GM12878 (cell line): Measurements from ENCODE around the gene TBC1D8. TPM values are rescaled to one million over a fixed set of nuclear protein-coding genes. Genes with fewer than 3 reads are reported as not detected.

ENCODE experiments used
- ATAC-seq: fragments of 200-7000 bp; cut with Tn5 transposase; 3 replicates; pipeline ENCODE4 v1.9.1; 2020; ENCODE audit warnings: mild to moderate bottlenecking, moderate library complexity
- BruUV-seq: library from RNA; stranded (reverse); fragments of 400-500 nt; replicated peaks from 2 replicates; lab custom pipeline; 2021; lab: Mats Ljungman, UMichigan
- CTCF ChIA-PET: fragments of 300-600 bp; sonication (Branson Sonifier 250); formaldehyde crosslinking; extraction: SDS; loops from one replicate; lab custom pipeline; 2021; ENCODE audit warnings: inconsistent platforms; lab: Yijun Ruan, JAX
- POLR2A ChIA-PET: fragments of 350-600 bp; formaldehyde crosslinking; extraction: SDS; loops from one replicate; lab custom pipeline; 2021; ENCODE audit warnings: inconsistent platforms; lab: Charles Lee
- RAD21 ChIA-PET: fragments of 300-600 bp; sonication (Branson Sonifier 250); formaldehyde crosslinking; loops from one replicate; lab custom pipeline; 2023; ENCODE audit warnings: antibody characterized with exemption; ENCODE audit not compliant: unreplicated experiment; lab: Charles Lee
- SMC1A ChIA-PET: fragments of 300-600 bp; sonication (Branson Sonifier 250); formaldehyde crosslinking; loops from one replicate; lab custom pipeline; 2023; ENCODE audit not compliant: unreplicated experiment, uncharacterized antibody; lab: Charles Lee
- DNase-seq: peaks from one replicate; pipeline ENCODE4 v3.0.0-alpha.2; 2011; ENCODE audit warnings: low read depth, low spot score
- FAIRE-seq: peaks from 3 replicates; lab custom pipeline; 2011; peaks lifted over from hg19 to GRCh38; lab: Jason Lieb, UNC
- H2AFZ ChIP-seq: 2 replicates; pipeline ENCODE4 v1.6.0; 2011; ENCODE audit warnings: low read depth, low read length, control low read depth; ENCODE audit not compliant: control insufficient read depth
- H3K27ac ChIP-seq: 2 replicates; pipeline ENCODE4 v1.5.1; 2011; ENCODE audit warnings: control low read depth; ENCODE audit not compliant: control insufficient read depth, insufficient read depth
- H3K27me3 ChIP-seq, 2 experiments: replicated peaks in 1 of 2; 2 replicates each; pipeline versions ENCODE4 v1.6.0 to v1.6.1; 2011; ENCODE audit warnings: low read length in 1 of 2; ENCODE audit not compliant: control insufficient read depth in 2 of 2, insufficient read depth in 2 of 2
- H3K36me3 ChIP-seq, 2 experiments: 2 replicates each; pipeline ENCODE4 v1.5.1; 2011; ENCODE audit warnings: low read length in 1 of 2; ENCODE audit not compliant: control insufficient read depth in 2 of 2, insufficient read depth in 2 of 2
- H3K4me1 ChIP-seq: 2 replicates; pipeline ENCODE4 v1.6.1; 2011; ENCODE audit warnings: mild to moderate bottlenecking, low read length, moderate library complexity, mixed read lengths; ENCODE audit not compliant: control insufficient read depth, insufficient read depth
- H3K4me2 ChIP-seq: 2 replicates; pipeline ENCODE4 v1.6.0; 2011; ENCODE audit warnings: control low read depth; ENCODE audit not compliant: control insufficient read depth, insufficient read depth
- H3K4me3 ChIP-seq: fragments of 200-600 bp; sonication (generic); 2 replicates; pipeline ENCODE4 v1.5.1; 2016
- H3K79me2 ChIP-seq: 2 replicates; pipeline ENCODE4 v1.6.0; 2011; ENCODE audit warnings: low read length; ENCODE audit not compliant: control insufficient read depth, insufficient read depth
- H3K9ac ChIP-seq: 2 replicates; pipeline ENCODE4 v1.8.0; 2011; ENCODE audit warnings: low read length, control low read depth, mixed read lengths; ENCODE audit not compliant: control insufficient read depth, insufficient read depth
- H3K9me3 ChIP-seq: replicated peaks from 3 replicates; pipeline ENCODE4 v1.5.1; 2011; ENCODE audit warnings: mild to moderate bottlenecking, low read length; ENCODE audit not compliant: control insufficient read depth, insufficient read depth
- H4K20me1 ChIP-seq: 2 replicates; pipeline ENCODE4 v1.6.0; 2011; ENCODE audit not compliant: control insufficient read depth, insufficient read depth
- ASH2L ChIP-seq: fragments of 300-600, 200-600 bp; sonication (generic); IDR thresholded peaks from 2 replicates; pipeline ENCODE4 v1.6.1; 2017; ENCODE audit warnings: low read depth, mild to moderate bottlenecking, borderline replicate concordance
- BMI1 ChIP-seq: fragments of 450-650 bp; IDR thresholded peaks from 2 replicates; pipeline ENCODE4 v1.6.1; 2016; ENCODE audit warnings: mild to moderate bottlenecking, moderate library complexity, borderline replicate concordance
- E4F1 ChIP-seq: fragments of 450-650 bp; IDR thresholded peaks from 2 replicates; pipeline ENCODE4 v1.6.1; 2018; ENCODE audit warnings: borderline replicate concordance, mild to moderate bottlenecking; ENCODE audit not compliant: partially characterized antibody
- ETV6 ChIP-seq, 2 experiments: fragments of 450-650 bp in 1 of 2; IDR thresholded peaks in 1 of 2; conservative IDR thresholded peaks in 1 of 2; 2 replicates each; pipeline ENCODE4 v1.6.1; 2014; ENCODE audit warnings: antibody characterized with exemption in 1 of 2, borderline replicate concordance in 1 of 2, low read depth in 1 of 2, mild to moderate bottlenecking in 1 of 2, moderate library complexity in 1 of 2
- EZH2 ChIP-seq: IDR thresholded peaks from 2 replicates; pipeline ENCODE4 v1.6.1; 2012; ENCODE audit warnings: low read depth, mild to moderate bottlenecking, control low read depth, inconsistent platforms, low read length, borderline replicate concordance; ENCODE audit not compliant: control insufficient read depth
- GATAD2B ChIP-seq: fragments of 450-650 bp; conservative IDR thresholded peaks from 2 replicates; pipeline ENCODE4 v1.6.1; 2017; ENCODE audit warnings: low read depth, mild to moderate bottlenecking, moderate library complexity
- JUNB ChIP-seq: IDR thresholded peaks from 2 replicates; pipeline ENCODE4 v1.6.1; 2016; ENCODE audit warnings: antibody characterized with exemption, mild to moderate bottlenecking
- MXI1 ChIP-seq: fragments of 150-350 bp; IDR thresholded peaks from 2 replicates; pipeline ENCODE4 v1.6.1; 2011; ENCODE audit warnings: low read depth, mild to moderate bottlenecking, inconsistent platforms, low read length, improper control_type of control experiment
- MYB ChIP-seq: fragments of 150-350 bp; IDR thresholded peaks from 2 replicates; pipeline ENCODE4 v1.6.1; 2014; ENCODE audit warnings: mild to moderate bottlenecking, low read depth, low read length, borderline replicate concordance
- MYC ChIP-seq: IDR thresholded peaks from 2 replicates; pipeline ENCODE4 v1.6.1; 2011; ENCODE audit warnings: mild to moderate bottlenecking, low read length, moderate library complexity, inconsistent platforms; ENCODE audit not compliant: insufficient read depth, insufficient replicate concordance, insufficient read length, severe bottlenecking
- NFIC ChIP-seq: IDR thresholded peaks from 2 replicates; pipeline ENCODE4 v1.6.1; 2012; ENCODE audit warnings: low read depth, mild to moderate bottlenecking, inconsistent platforms, low read length, moderate library complexity
- NFXL1 ChIP-seq: fragments of 450-650 bp; IDR thresholded peaks from 2 replicates; pipeline ENCODE4 v1.6.1; 2017; ENCODE audit warnings: antibody characterized with exemption, mild to moderate bottlenecking, borderline replicate concordance
- PML ChIP-seq: IDR thresholded peaks from 2 replicates; pipeline ENCODE4 v1.6.1; 2012; ENCODE audit warnings: low read length, inconsistent platforms
- RFX5 ChIP-seq: IDR thresholded peaks from 2 replicates; pipeline ENCODE4 v1.6.1; 2011; ENCODE audit warnings: low read depth, low read length, improper control_type of control experiment
- TARDBP ChIP-seq: IDR thresholded peaks from 2 replicates; pipeline ENCODE4 v1.6.1; 2016; ENCODE audit warnings: borderline replicate concordance
- TBL1XR1 ChIP-seq: IDR thresholded peaks from 2 replicates; pipeline ENCODE4 v1.6.1; 2012; ENCODE audit warnings: low read depth, low read length, improper control_type of control experiment
- ZNF207 ChIP-seq: fragments of 450-650 bp; IDR thresholded peaks from 2 replicates; pipeline ENCODE4 v1.6.1; 2014; ENCODE audit warnings: antibody characterized with exemption, mild to moderate bottlenecking, borderline replicate concordance
- ZNF687 ChIP-seq: fragments of 450-650 bp; IDR thresholded peaks from 2 replicates; pipeline ENCODE4 v1.6.1; 2017; ENCODE audit warnings: mild to moderate bottlenecking, moderate library complexity
- WGBS: methylation state at CpG from one replicate; pipeline ENCODE4 v1.1.6; 2016; ENCODE audit warnings: low lambda C conversion rate; ENCODE audit not compliant: insufficient replicate concordance, insufficient coverage; ENCODE audit errors: missing lambda C conversion rate; 5-methylcytosine and 5-hydroxymethylcytosine counted together
- in situ Hi-C: fragments of 300-500 bp; cut with MboI; formaldehyde crosslinking; loops from 9 replicates; pipeline ENCODE4 v1.14.3; 2018; ENCODE audit warnings: mixed read lengths
- intact Hi-C: fragments of 100-400 bp; cut with micrococcal nuclease; formaldehyde crosslinking; loops from one replicate; pipeline ENCODE4 v1.14.2; 2022; ENCODE audit not compliant: unreplicated experiment
- polyA plus RNA-seq, 11 experiments: library from polyadenylated mRNA; depleted of rRNA in 4 of 11; unstranded in 6 of 11; stranded (reverse) in 5 of 11; fragments of >200 nt; fragmentation: Nextera tagmentation in 4 of 11; fragmentation: Illumina TruSeq in 1 of 11; extraction: Ambion mirVana in 4 of 11; extraction: Trizol in 1 of 11; gene quantifications; 1 replicate in 1 of 11; 2 replicates in 10 of 11; pipeline versions ENCODE4 v1.2.1 to v1.2.3, GENCODE V29; 2011 to 2016; ENCODE audit warnings: inconsistent platforms in 2 of 11, missing spikeins in 2 of 11, low read depth in 1 of 11
- total RNA-seq, 4 experiments: library from RNA; depleted of rRNA in 3 of 4; stranded (reverse); fragments of >200 nt in 3 of 4; fragmentation: Illumina TruSeq in 1 of 4; extraction: Trizol in 1 of 4; gene quantifications; 2 replicates each; pipeline versions ENCODE4 v1.2.1 to v1.2.3, GENCODE V29; 2013 to 2021

TBC1D8 gene
- total and polyA plus RNA-seq, 10 of the 15 experiments (the other 5 are each of a cell fraction or from before 2014, with no cell fraction given), result 0.80 to 4.9 (median 4.4) TPM

GRCh38 chr2:101161658-101162057 is 10.5 kb upstream of the TBC1D8 start (continued):
- no peak for TF ChIP-seq ZNF687
- TF ChIP-seq ZNF207, result no peak
- TF ChIP-seq MXI1, result no peak
- TF ChIP-seq NFXL1, result no peak

- Histone ChIP-seq H3K9me3 (no peaks in the 10 kb centered on the region; the same call in 2 of the 3 replicates), H3K9ac (no peak overlapping the region), H2AFZ (no peak overlapping the region), H3K27me3 (no peaks in the 10 kb centered on the region), H3K27ac (no peak overlapping the region), H4K20me1 (no peaks in the 10 kb centered on the region), H3K36me3 (no peaks in the 10 kb centered on the region), H3K4me1 (no peaks in the 10 kb centered on the region), H3K4me3 (no peak overlapping the region), H3K4me2 (no peak overlapping the region), H3K79me2 (no peaks in the 10 kb centered on the region)
- BruUV-seq, result no TSS peak
- WGBS, result 54% methylated on average over 3 of the region's 3 CpGs
- in situ Hi-C loops (no loop called here), intact Hi-C loops (no loop called here)
- POLR2A ChIA-PET, result interaction anchor here (0.6 kb wide), 1 partner anchor 34 kb away, joined by 3 read pairs; no protein-coding TSS in a partner anchor
- FAIRE-seq, result no peak
- DNase-seq, result no peak
- ATAC-seq, result no peak
- SMC1A ChIA-PET, result interaction anchor here (0.6 to 0.8 kb wide), 2 partner anchors 24 to 123 kb away, joined by 3 read pairs; no protein-coding TSS in a partner anchor
- CTCF ChIA-PET, result no interaction called here
- RAD21 ChIA-PET, result no interaction called here
- TF ChIP-seq JUNB (no peak), TBL1XR1 (no peak), E4F1 (no peak), ETV6 (conservative IDR thresholded peaks at IDR 0.05 in 1 of 2, IDR thresholded peaks at IDR 0.05 in 1 of 2; ENCODE audit: borderline replicate concordance in 1 of 2, low read depth in 1 of 2) (no peak), ASH2L (no peak), TARDBP (no peak), PML (no peak), GATAD2B (no peak), MYC (no peak), NFIC (no peak), BMI1 (no peak), RFX5 (no peak), EZH2 (no peak), MYB (no peak)
Observed at GRCh38 chr2:101160454-101160853, 9.3 kb upstream of the TBC1D8 start.
